Kidney (tissue), 14 donors: Measurements from ENCODE around the gene TMEM88. TPM values are rescaled to one million over a fixed set of nuclear protein-coding genes. Genes with fewer than 3 reads are reported as not detected.

Experiments
- DNase-seq, 5 donors: peaks; one replicate each; pipeline ENCODE4 v3.0.0-alpha.2; 2013 to 2020
- FAIRE-seq: peaks from 2 replicates; lab custom pipeline; 2012; peaks lifted over from hg19 to GRCh38; lab: Jason Lieb, UNC
- H3K27ac ChIP-seq, 2 donors: one replicate each; pipeline ENCODE4 v1.7.0; 2013; ENCODE audit warnings: low read depth in 2 of 2, low read length in 2 of 2, inconsistent platforms in 1 of 2
- H3K27me3 ChIP-seq: one replicate; pipeline ENCODE4 v1.7.1; 2013; ENCODE audit warnings: low read length, inconsistent platforms; ENCODE audit not compliant: control insufficient read depth, insufficient read depth
- H3K36me3 ChIP-seq, 3 donors: one replicate each; pipeline versions ENCODE4 v1.7.0 to v1.7.1; 2013; ENCODE audit warnings: low read length in 3 of 3, control low read depth in 1 of 3, inconsistent platforms in 1 of 3; ENCODE audit not compliant: insufficient read depth in 3 of 3, control insufficient read depth in 2 of 3
- H3K4me1 ChIP-seq, 3 donors: one replicate each; pipeline versions ENCODE4 v1.7.0 to v1.7.1; 2013; ENCODE audit warnings: low read length in 3 of 3, inconsistent platforms in 1 of 3, low read depth in 1 of 3; ENCODE audit not compliant: control insufficient read depth in 2 of 3, insufficient read depth in 2 of 3
- H3K4me3 ChIP-seq, 3 donors: one replicate each; pipeline versions ENCODE4 v1.7.0 to v1.8.1; 2013; ENCODE audit warnings: low read length in 3 of 3, control low read depth in 1 of 3, inconsistent platforms in 1 of 3
- H3K9ac ChIP-seq, 3 donors: one replicate each; pipeline versions ENCODE4 v1.7.0 to v1.7.1; 2013; ENCODE audit warnings: low read length in 3 of 3, control low read depth in 1 of 3, inconsistent platforms in 1 of 3
- H3K9me3 ChIP-seq, 3 donors: one replicate each; pipeline versions ENCODE4 v1.7.0 to v1.7.1; 2013; ENCODE audit warnings: low read length in 3 of 3, control low read depth in 1 of 3, inconsistent platforms in 1 of 3; ENCODE audit not compliant: control insufficient read depth in 2 of 3, insufficient read depth in 1 of 3
- intact Hi-C: fragments of 100-400 bp; cut with DNase I; formaldehyde crosslinking; loops from one replicate; pipeline ENCODE4 v1.11.1; 2022
- polyA plus RNA-seq: library from polyadenylated mRNA; stranded (reverse); fragments of 350-450 nt; fragmentation: Illumina TruSeq; extraction: RNeasy Lipid Tissue Mini Kit (QIAGEN cat#74804); gene quantifications from one replicate; pipeline ENCODE4 v1.2.3, GENCODE V29; 2014; ENCODE audit warnings: low read depth, low replicate concordance; ENCODE audit not compliant: insufficient read depth
- total RNA-seq: library from RNA; stranded (reverse); fragmentation: NEBNext Ultra II Directional; extraction: Animal tissue kit (Norgen Biotek cat#: 25700); gene quantifications from one replicate; pipeline ENCODE4 v1.2.1, GENCODE V29; 2021
- TF ChIP-seq, protein P1 (sequence below): IDR thresholded peaks from 3 replicates; pipeline ENCODE4 v1.5.1; 2012; ENCODE audit warnings: mild to moderate bottlenecking, moderate library complexity, borderline replicate concordance; ENCODE audit not compliant: insufficient read depth; ENCODE audit errors: extremely low read depth
- donor health status: control.
- donor health status: control.
- donor health status: control.
- donor health status: control.
- donor health status: control.
- donor health status: DM: yes; HTN: yes; CAD: no.
- donor health status: Normal renal cell carcinoma (clear cell type).

TMEM88 gene
- total and polyA plus RNA-seq, 2 donors from 2014 or later, result 17.6 to 59.8 TPM

DNA sequence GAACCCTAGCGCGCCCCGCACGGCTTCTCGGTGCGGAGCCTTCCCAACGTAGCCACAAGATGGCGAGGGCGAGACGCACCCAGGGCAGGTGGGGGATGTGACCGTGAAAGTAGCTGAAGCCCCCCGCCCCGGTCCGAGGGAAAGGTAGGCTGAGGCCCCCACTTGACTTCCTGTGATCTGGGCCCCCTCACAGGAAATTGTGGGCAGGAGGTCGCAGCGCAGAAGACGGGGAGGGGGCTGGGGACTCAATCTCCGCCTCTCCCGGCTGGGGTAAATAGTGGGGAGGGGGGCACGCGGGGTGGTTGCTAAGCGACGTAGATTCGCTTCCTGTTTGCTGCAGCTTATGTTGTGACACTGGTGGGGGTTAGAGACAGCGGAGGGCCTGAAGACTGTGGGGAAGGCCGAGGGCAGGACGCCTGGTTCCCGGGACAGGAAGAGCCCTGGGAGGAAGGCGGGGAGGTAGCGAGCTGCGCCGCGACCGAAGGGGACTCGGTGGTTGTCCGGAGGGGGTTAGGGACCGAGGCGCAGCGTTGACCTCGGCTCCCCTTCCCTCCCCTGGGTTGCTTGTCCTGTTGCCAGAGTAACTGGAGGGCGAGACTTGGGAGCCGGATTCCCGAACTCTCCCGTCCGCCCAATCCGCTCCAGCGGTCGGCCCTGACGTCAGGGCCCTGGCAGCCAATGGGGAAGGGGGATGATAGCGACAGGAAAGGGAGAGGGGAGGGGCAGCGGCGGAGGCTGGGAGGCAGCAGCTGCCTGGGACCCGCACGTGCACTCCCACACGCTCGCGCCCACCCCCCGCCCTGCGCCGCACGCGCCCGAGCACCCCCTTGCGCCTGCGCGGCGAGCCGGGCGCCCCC is 19.7 kb upstream of the TMEM88 start:
- H3K36me3 ChIP-seq, result no peaks in the 10 kb centered on the region
- peak; percentile 99 to 100 (median 99) for DNase-seq
- peak overlapping the region; percentile 97 to 99 for H3K27ac ChIP-seq
- H3K9me3 ChIP-seq, result no peaks in the 10 kb centered on the region
- peak overlapping the region; percentile 66 to 99 (median 80) for H3K9ac ChIP-seq
- H3K4me1 ChIP-seq, result peaks cover 3 to 29% (median 13%) of the 10 kb centered on the region in 3 donors
- H3K4me3 ChIP-seq, result peak overlapping the region; percentile 91 to 93 (median 92)
- FAIRE-seq, result peak; percentile 62
- H3K27me3 ChIP-seq, result no peaks in the 10 kb centered on the region
- intact Hi-C loops, result no loop called here
- TF ChIP-seq, protein P1, sequence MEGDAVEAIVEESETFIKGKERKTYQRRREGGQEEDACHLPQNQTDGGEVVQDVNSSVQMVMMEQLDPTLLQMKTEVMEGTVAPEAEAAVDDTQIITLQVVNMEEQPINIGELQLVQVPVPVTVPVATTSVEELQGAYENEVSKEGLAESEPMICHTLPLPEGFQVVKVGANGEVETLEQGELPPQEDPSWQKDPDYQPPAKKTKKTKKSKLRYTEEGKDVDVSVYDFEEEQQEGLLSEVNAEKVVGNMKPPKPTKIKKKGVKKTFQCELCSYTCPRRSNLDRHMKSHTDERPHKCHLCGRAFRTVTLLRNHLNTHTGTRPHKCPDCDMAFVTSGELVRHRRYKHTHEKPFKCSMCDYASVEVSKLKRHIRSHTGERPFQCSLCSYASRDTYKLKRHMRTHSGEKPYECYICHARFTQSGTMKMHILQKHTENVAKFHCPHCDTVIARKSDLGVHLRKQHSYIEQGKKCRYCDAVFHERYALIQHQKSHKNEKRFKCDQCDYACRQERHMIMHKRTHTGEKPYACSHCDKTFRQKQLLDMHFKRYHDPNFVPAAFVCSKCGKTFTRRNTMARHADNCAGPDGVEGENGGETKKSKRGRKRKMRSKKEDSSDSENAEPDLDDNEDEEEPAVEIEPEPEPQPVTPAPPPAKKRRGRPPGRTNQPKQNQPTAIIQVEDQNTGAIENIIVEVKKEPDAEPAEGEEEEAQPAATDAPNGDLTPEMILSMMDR, result peak; percentile 75

DNA sequence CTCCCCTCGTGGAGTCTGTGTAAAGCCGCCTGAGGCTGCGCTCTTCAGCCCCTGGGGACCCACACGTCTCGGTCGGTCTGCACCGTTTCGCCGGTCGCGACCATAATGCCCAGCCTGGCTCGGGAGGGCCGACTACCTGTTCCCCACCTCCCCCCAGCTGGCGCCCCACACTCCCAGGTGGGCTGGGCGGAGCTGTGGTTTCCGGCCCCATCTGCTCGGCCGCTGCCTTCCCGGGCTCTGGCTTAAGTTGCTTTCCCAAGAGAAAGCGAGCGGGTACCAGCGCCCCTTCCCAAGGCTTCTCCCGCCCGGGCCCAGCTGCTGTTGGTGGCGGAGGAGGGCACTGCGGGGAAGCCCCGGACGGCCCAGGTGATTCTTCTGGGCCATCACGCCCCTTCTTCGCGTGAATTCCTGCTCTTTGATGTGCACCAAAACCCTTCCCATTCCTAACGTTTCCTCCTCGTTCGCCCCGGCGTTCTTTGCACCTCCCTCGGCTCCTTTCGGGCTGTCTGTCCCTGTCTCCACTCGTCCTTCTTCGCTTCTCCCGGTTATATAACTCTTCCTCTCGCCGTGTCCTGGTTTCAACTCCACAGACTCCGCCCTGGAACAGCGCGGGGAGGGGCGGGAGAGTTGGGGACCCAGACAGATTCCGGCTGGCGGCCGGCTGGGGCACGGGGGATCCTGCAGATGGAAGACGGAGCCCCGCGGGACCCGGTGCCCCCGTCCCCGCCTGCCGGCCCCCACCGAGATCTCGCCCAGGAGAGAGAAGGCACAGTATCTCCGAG is 18.9 kb upstream of the TMEM88 start:
- peak overlapping the region; percentile 88 to 93 (median 92) for H3K4me3 ChIP-seq
- FAIRE-seq (no peak), DNase-seq (peak; percentile 75 to 96 (median 90))
- H3K27ac ChIP-seq, result peak overlapping the region; percentile 97 to 99
- intact Hi-C loops, result no loop called here
- H3K36me3 ChIP-seq, result peaks cover 0 to 5% (median 0%) of the 10 kb centered on the region in 3 donors
- TF ChIP-seq, protein P1, result no peak
- peak overlapping the region; percentile 77 to 99 (median 89) for H3K9ac ChIP-seq
- no peaks in the 10 kb centered on the region for H3K9me3 ChIP-seq
- no peaks in the 10 kb centered on the region for H3K27me3 ChIP-seq
- H3K4me1 ChIP-seq, result peaks cover 6 to 36% (median 13%) of the 10 kb centered on the region in 3 donors

DNA sequence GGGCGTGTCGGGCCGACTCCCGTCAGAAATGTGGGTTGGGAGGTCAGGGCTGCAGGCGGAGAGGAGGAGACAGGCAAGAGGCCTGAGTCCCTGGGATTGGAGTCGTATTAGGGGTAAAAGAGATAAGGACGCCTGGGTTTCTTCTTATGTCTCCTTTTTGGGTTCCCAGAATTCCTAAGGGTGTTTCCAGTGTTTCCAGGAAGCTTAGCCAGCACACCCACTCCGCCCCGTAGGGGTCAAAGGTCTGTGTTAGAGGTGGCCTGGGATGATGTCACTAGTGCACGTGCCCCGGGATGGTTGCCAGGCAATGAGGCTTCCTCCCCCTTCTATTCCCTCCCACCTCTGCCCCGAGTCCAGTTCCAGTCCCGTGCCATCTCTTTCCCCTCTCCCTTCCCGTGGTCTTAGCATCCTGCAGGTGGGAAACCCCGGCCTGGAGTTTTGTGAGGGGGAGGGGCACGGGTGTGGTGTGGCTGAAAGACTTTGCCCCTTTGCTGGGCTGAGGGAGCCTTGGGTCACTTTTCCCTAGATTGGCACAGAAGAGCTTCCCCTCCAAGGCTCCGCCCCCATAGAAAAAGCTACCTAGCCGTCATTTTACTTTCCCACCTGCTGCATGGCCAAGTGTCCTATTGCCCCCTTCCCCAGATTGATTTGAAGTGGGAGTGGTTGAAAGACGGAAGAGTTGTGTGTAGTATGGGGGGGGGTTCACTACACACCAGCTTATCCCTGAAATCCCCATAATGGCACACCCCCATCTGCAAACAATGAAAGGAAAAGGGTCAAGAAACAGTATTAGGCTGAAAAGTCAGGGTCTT is 18.1 kb upstream of the TMEM88 start:
- DNase-seq (peak; percentile 97 to 98 (median 98)), FAIRE-seq (peak; percentile 41)
- Histone ChIP-seq H3K4me1 (peaks cover 10 to 41% (median 13%) of the 10 kb centered on the region in 3 donors), H3K27me3 (no peaks in the 10 kb centered on the region), H3K9ac (peak overlapping the region; percentile 52 to 99 (median 64)), H3K36me3 (peaks cover 0 to 6% (median 0%) of the 10 kb centered on the region in 3 donors), H3K4me3 (peak overlapping the region; percentile 67 to 92 (median 71)), H3K9me3 (no peaks in the 10 kb centered on the region), H3K27ac (peak overlapping the region; percentile 97 to 99)
- TF ChIP-seq, protein P1, result no peak
- intact Hi-C loops, result no loop called here
